ENCODE data around the gene ANAPC1. TPM values are rescaled to one million over a fixed set of nuclear protein-coding genes. Genes with fewer than 3 reads are reported as not detected.
"Not testable (repeated sequence)": the region's sequence is repeated elsewhere in the genome, so short reads cannot be mapped to it uniquely, and the experiment has no call there.

Gene ANAPC1
- total RNA-seq, 1 experiment from 2014 or later: 106 TPM

GRCh38 chr2:111919794-111920608 lies 36.0 kb upstream of the ANAPC1 start:
- H2AFZ ChIP-seq (ENCODE audit: low read length): no peak overlapping the region
- H3K4me3 ChIP-seq (ENCODE audit: low read length): no peak overlapping the region
- H3K4me2 ChIP-seq (ENCODE audit: low read depth, low read length, poor library complexity, severe bottlenecking): no peak overlapping the region

GRCh38 chr2:111919365-111919764 lies 35.4 kb upstream of the ANAPC1 start:
- Histone ChIP-seq H2AFZ (ENCODE audit: low read length) (no peak overlapping the region), H3K27ac (ENCODE audit: low read length) (no peak overlapping the region), H3K36me3 (ENCODE audit: insufficient read depth, low read length) (no peaks in the 10 kb centered on the region), H3K4me2 (ENCODE audit: low read depth, low read length, poor library complexity, severe bottlenecking) (no peak overlapping the region), H3K4me3 (ENCODE audit: low read length) (no peak overlapping the region), H3K4me1 (ENCODE audit: low read length) (no peaks in the 10 kb centered on the region), H3K9me2 (replicated peaks; ENCODE audit: insufficient read depth, low read length) (no peaks in the 10 kb centered on the region), H4K20me1 (ENCODE audit: insufficient read depth, low read depth, low read length) (no peaks in the 10 kb centered on the region), H3K9me3 (ENCODE audit: low read length) (no peaks in the 10 kb centered on the region), H3K79me2 (ENCODE audit: low read length) (no peaks in the 10 kb centered on the region), H3K27me3 (ENCODE audit: low read length) (no peaks in the 10 kb centered on the region), H3K9ac (ENCODE audit: low read length) (no peak overlapping the region)
- DNase-seq: no peak

More at GRCh38 chr2:111919794-111920608, 36.0 kb upstream of the ANAPC1 start:
- Histone ChIP-seq H3K9me2 (replicated peaks; ENCODE audit: insufficient read depth, low read length) (no peaks in the 10 kb centered on the region), H3K9ac (ENCODE audit: low read length) (no peak overlapping the region), H4K20me1 (ENCODE audit: insufficient read depth, low read depth, low read length) (no peaks in the 10 kb centered on the region), H3K9me3 (ENCODE audit: low read length) (no peaks in the 10 kb centered on the region), H3K4me1 (ENCODE audit: low read length) (no peaks in the 10 kb centered on the region), H3K36me3 (ENCODE audit: insufficient read depth, low read length) (no peaks in the 10 kb centered on the region), H3K27ac (ENCODE audit: low read length) (no peak overlapping the region), H3K27me3 (ENCODE audit: low read length) (no peaks in the 10 kb centered on the region), H3K79me2 (ENCODE audit: low read length) (no peaks in the 10 kb centered on the region)
- DNase-seq: no peak

GRCh38 chr2:111918383-111918806 lies 34.4 kb upstream of the ANAPC1 start:
- Histone ChIP-seq H2AFZ (ENCODE audit: low read length) (no peak overlapping the region), H3K4me2 (ENCODE audit: low read depth, low read length, poor library complexity, severe bottlenecking) (no peak overlapping the region)

GRCh38 chr2:111917106-111917505 lies 33.1 kb upstream of the ANAPC1 start:
- Histone ChIP-seq H3K9me3 (ENCODE audit: low read length) (no peaks in the 10 kb centered on the region), H3K79me2 (ENCODE audit: low read length) (no peaks in the 10 kb centered on the region), H4K20me1 (ENCODE audit: insufficient read depth, low read depth, low read length) (no peaks in the 10 kb centered on the region), H3K4me2 (ENCODE audit: low read depth, low read length, poor library complexity, severe bottlenecking) (no peak overlapping the region), H3K27me3 (ENCODE audit: low read length) (no peaks in the 10 kb centered on the region), H2AFZ (ENCODE audit: low read length) (no peak overlapping the region), H3K9ac (ENCODE audit: low read length) (no peak overlapping the region), H3K36me3 (ENCODE audit: insufficient read depth, low read length) (no peaks in the 10 kb centered on the region), H3K4me1 (ENCODE audit: low read length) (no peaks in the 10 kb centered on the region), H3K4me3 (ENCODE audit: low read length) (no peak overlapping the region), H3K27ac (ENCODE audit: low read length) (no peak overlapping the region), H3K9me2 (replicated peaks; ENCODE audit: insufficient read depth, low read length) (no peaks in the 10 kb centered on the region)
- no peak for DNase-seq

More at GRCh38 chr2:111918383-111918806, 34.4 kb upstream of the ANAPC1 start:
- no peak overlapping the region for H3K27ac ChIP-seq (ENCODE audit: low read length)
- no peak overlapping the region for H3K9ac ChIP-seq (ENCODE audit: low read length)
- DNase-seq: no peak
- no peak overlapping the region for H3K4me3 ChIP-seq (ENCODE audit: low read length)
- H3K4me1 ChIP-seq (ENCODE audit: low read length): no peaks in the 10 kb centered on the region
- H3K27me3 ChIP-seq (ENCODE audit: low read length): no peaks in the 10 kb centered on the region
- no peaks in the 10 kb centered on the region for H3K36me3 ChIP-seq (ENCODE audit: insufficient read depth, low read length)
- H3K79me2 ChIP-seq (ENCODE audit: low read length): no peaks in the 10 kb centered on the region
- H3K9me3 ChIP-seq (ENCODE audit: low read length): no peaks in the 10 kb centered on the region
- H3K9me2 ChIP-seq (replicated peaks; ENCODE audit: insufficient read depth, low read length): no peaks in the 10 kb centered on the region
- no peaks in the 10 kb centered on the region for H4K20me1 ChIP-seq (ENCODE audit: insufficient read depth, low read depth, low read length)

GRCh38 chr2:111912547-111912946 lies 28.6 kb upstream of the ANAPC1 start:
- Histone ChIP-seq H3K4me2 (ENCODE audit: low read depth, low read length, poor library complexity, severe bottlenecking) (no peak overlapping the region), H3K9me3 (ENCODE audit: low read length) (no peaks in the 10 kb centered on the region), H3K4me3 (ENCODE audit: low read length) (no peak overlapping the region), H3K4me1 (ENCODE audit: low read length) (no peaks in the 10 kb centered on the region), H3K9ac (ENCODE audit: low read length) (no peak overlapping the region), H3K27me3 (ENCODE audit: low read length) (no peaks in the 10 kb centered on the region), H2AFZ (ENCODE audit: low read length) (no peak overlapping the region), H4K20me1 (ENCODE audit: insufficient read depth, low read depth, low read length) (no peaks in the 10 kb centered on the region), H3K9me2 (replicated peaks; ENCODE audit: insufficient read depth, low read length) (no peaks in the 10 kb centered on the region), H3K79me2 (ENCODE audit: low read length) (no peaks in the 10 kb centered on the region), H3K27ac (ENCODE audit: low read length) (no peak overlapping the region), H3K36me3 (ENCODE audit: insufficient read depth, low read length) (no peaks in the 10 kb centered on the region)
- no peak for DNase-seq

- not testable (repeated sequence) for H3K79me2 ChIP-seq (ENCODE audit: low read length); DNase-seq; H3K27me3 ChIP-seq (ENCODE audit: low read length); H3K9me2 ChIP-seq (replicated peaks; ENCODE audit: insufficient read depth, low read length); H4K20me1 ChIP-seq (ENCODE audit: insufficient read depth, low read depth, low read length); H2AFZ ChIP-seq (ENCODE audit: low read length); H3K9me3 ChIP-seq (ENCODE audit: low read length); H3K4me2 ChIP-seq (ENCODE audit: low read depth, low read length, poor library complexity, severe bottlenecking); H3K36me3 ChIP-seq (ENCODE audit: insufficient read depth, low read length); H3K4me1 ChIP-seq (ENCODE audit: low read length); H3K27ac ChIP-seq (ENCODE audit: low read length); H3K4me3 ChIP-seq (ENCODE audit: low read length); H3K9ac ChIP-seq (ENCODE audit: low read length)
Observed at GRCh38 chr2:111911295-111911977, 27.4 kb upstream of the ANAPC1 start.

GRCh38 chr2:111910609-111911277 lies 26.8 kb upstream of the ANAPC1 start:
- Histone ChIP-seq H3K27ac (ENCODE audit: low read length) (no peak overlapping the region), H3K4me2 (ENCODE audit: low read depth, low read length, poor library complexity, severe bottlenecking) (no peak overlapping the region), H4K20me1 (ENCODE audit: insufficient read depth, low read depth, low read length) (no peaks in the 10 kb centered on the region), H3K27me3 (ENCODE audit: low read length) (no peaks in the 10 kb centered on the region), H3K4me1 (ENCODE audit: low read length) (peaks cover 13% of the 10 kb centered on the region), H2AFZ (ENCODE audit: low read length) (no peak overlapping the region), H3K9ac (ENCODE audit: low read length) (no peak overlapping the region), H3K36me3 (ENCODE audit: insufficient read depth, low read length) (no peaks in the 10 kb centered on the region), H3K9me3 (ENCODE audit: low read length) (no peaks in the 10 kb centered on the region), H3K79me2 (ENCODE audit: low read length) (no peaks in the 10 kb centered on the region), H3K4me3 (ENCODE audit: low read length) (no peak overlapping the region), H3K9me2 (replicated peaks; ENCODE audit: insufficient read depth, low read length) (no peaks in the 10 kb centered on the region)
- DNase-seq: no peak

- not testable (repeated sequence) for H2AFZ ChIP-seq (ENCODE audit: low read length); DNase-seq; H4K20me1 ChIP-seq (ENCODE audit: insufficient read depth, low read depth, low read length); H3K4me2 ChIP-seq (ENCODE audit: low read depth, low read length, poor library complexity, severe bottlenecking); H3K36me3 ChIP-seq (ENCODE audit: insufficient read depth, low read length); H3K4me3 ChIP-seq (ENCODE audit: low read length); H3K79me2 ChIP-seq (ENCODE audit: low read length); H3K27me3 ChIP-seq (ENCODE audit: low read length); H3K27ac ChIP-seq (ENCODE audit: low read length); H3K9ac ChIP-seq (ENCODE audit: low read length); H3K9me2 ChIP-seq (replicated peaks; ENCODE audit: insufficient read depth, low read length); H3K9me3 ChIP-seq (ENCODE audit: low read length)
- H3K4me1 ChIP-seq (ENCODE audit: low read length): peaks cover 13% of the 10 kb centered on the region
Observed at GRCh38 chr2:111909997-111910396, 26.0 kb upstream of the ANAPC1 start.

Measured in Karpas-422 (cell line).